NCI-H128 (cell line): ENCODE results near the gene SRP72.
"Not testable (repeated sequence)": the region's sequence is repeated elsewhere in the genome, so short reads cannot be mapped to it uniquely, and the experiment has no call there.

ENCODE experiments used
- DNase-seq: peaks from one replicate; lab custom pipeline; 2025; ENCODE audit not compliant: unreplicated experiment; lab: John Stamatoyannopoulos, UW

The SRP72 gene

GRCh38 chr4:56464581-56464980 is 2.8 kb upstream of the SRP72 start:
- no peak for DNase-seq

- DNase-seq: no peak
Observed at GRCh38 chr4:56465599-56466295, 1.7 kb upstream of the SRP72 start.

GRCh38 chr4:56466296-56466761 is 1.1 kb upstream of the SRP72 start:
- not testable (repeated sequence) for DNase-seq

GRCh38 chr4:56466910-56467283 is 520 bp upstream of the SRP72 start:
- no peak for DNase-seq

- DNase-seq: no peak
Observed at GRCh38 chr4:56468097-56468422, 643 bp downstream of the SRP72 start.

- DNase-seq: no peak
Observed at GRCh38 chr4:56469489-56470210, 2.2 kb downstream of the SRP72 start.

- no peak for DNase-seq
Observed at GRCh38 chr4:56475917-56476316, 8.5 kb downstream of the SRP72 start.

- no peak for DNase-seq
Observed at GRCh38 chr4:56477192-56477702, 9.8 kb downstream of the SRP72 start.

- DNase-seq: no peak
Observed at GRCh38 chr4:56480691-56481090, 13.3 kb downstream of the SRP72 start.

GRCh38 chr4:56496241-56496640 is 28.8 kb downstream of the SRP72 start:
- DNase-seq: no peak

GRCh38 chr4:56505269-56506130 is 38.1 kb downstream of the SRP72 start, which contains the start of gene ARL9:
Gene ARL9, plus strand, starts transcription at chr4:56505791. Its CDS starts 72 bp downstream, at chr4:56505863.
- no peak for DNase-seq

- DNase-seq: no peak
Observed at GRCh38 chr4:56511098-56511497, 43.7 kb downstream of the SRP72 start.

- no peak for DNase-seq
Observed at GRCh38 chr4:56512166-56512565, 44.7 kb downstream of the SRP72 start.

- DNase-seq: no peak
Observed at GRCh38 chr4:56513517-56513916, 46.1 kb downstream of the SRP72 start.

GRCh38 chr4:56530269-56531148 is 63.1 kb downstream of the SRP72 start:
- DNase-seq: peak; percentile 23

GRCh38 chr4:56531149-56531770 is 63.8 kb downstream of the SRP72 start:
- no peak for DNase-seq

- no peak for DNase-seq
Observed at GRCh38 chr4:56531823-56532222, 64.4 kb downstream of the SRP72 start.

- no peak for DNase-seq
Observed at GRCh38 chr4:56532239-56532638, 64.8 kb downstream of the SRP72 start.

GRCh38 chr4:56535915-56536314 is 68.5 kb downstream of the SRP72 start:
- DNase-seq: no peak

GRCh38 chr4:56537147-56537546 is 69.7 kb downstream of the SRP72 start:
- DNase-seq: no peak
